Activated T-helper 2 cell treated with anti-CD3 and anti-CD28 coated beads, Interferon-gamma antibody, Interleukin-2, Interleukin-4, amounts not matched to agents 10 μg/mL and 5 μg/mL and 100 μg/mL, durations not matched to agents 14 hours and 24 hours and 36 hours (primary cell): Measurements from ENCODE around the gene SPRYD4. TPM values are rescaled to one million over a fixed set of nuclear protein-coding genes. Genes with fewer than 3 reads are reported as not detected.

Source experiments
- DNase-seq: peaks from one replicate; pipeline ENCODE4 v3.0.0; 2021; ENCODE audit warnings: low spot score
- H3K27ac Mint-ChIP-seq: one replicate; pipeline ENCODE4 v1.8.0; 2021; ENCODE audit warnings: mixed read lengths
- H3K27me3 Mint-ChIP-seq: one replicate; pipeline ENCODE4 v1.8.0; 2021; ENCODE audit warnings: low read depth, mixed read lengths
- H3K36me3 Mint-ChIP-seq: one replicate; pipeline ENCODE4 v1.8.0; 2021; ENCODE audit warnings: low read depth, mixed read lengths
- H3K4me1 Mint-ChIP-seq: one replicate; pipeline ENCODE4 v1.8.0; 2021; ENCODE audit warnings: low read depth, mixed read lengths
- H3K4me3 Mint-ChIP-seq: one replicate; pipeline ENCODE4 v1.8.0; 2021; ENCODE audit warnings: low read depth, mild to moderate bottlenecking, moderate library complexity, mixed read lengths
- H3K9me3 Mint-ChIP-seq: one replicate; pipeline ENCODE4 v1.8.0; 2021; ENCODE audit warnings: mixed read lengths
- intact Hi-C: fragments of 100-400 bp; cut with micrococcal nuclease; formaldehyde crosslinking; loops from one replicate; pipeline ENCODE4 v1.15.1; 2023
- total RNA-seq: library from RNA; stranded (reverse); gene quantifications from 2 replicates; pipeline ENCODE4 v1.2.3, GENCODE V29; 2022

Gene SPRYD4
- total RNA-seq, 1 donor from 2014 or later: 4.5 TPM

GRCh38 chr12:56451147-56451546 lies 17.2 kb upstream of the SPRYD4 start:
- no peak for DNase-seq
- Mint-ChIP-seq H3K27me3 (no peaks in the 10 kb centered on the region), H3K9me3 (no peaks in the 10 kb centered on the region), H3K27ac (no peak overlapping the region), H3K4me3 (no peak overlapping the region), H3K36me3 (peaks cover 7% of the 10 kb centered on the region), H3K4me1 (peaks cover 17% of the 10 kb centered on the region)
- intact Hi-C loops: no loop called here

- intact Hi-C loops: no loop called here
- no peaks in the 10 kb centered on the region for H3K36me3 Mint-ChIP-seq
- no peak within 1 kb of the TSS for H3K27ac Mint-ChIP-seq
- no peak for DNase-seq
- H3K4me3 Mint-ChIP-seq: no peak within 1 kb of the TSS
- no peaks in the 10 kb centered on the region for H3K27me3 Mint-ChIP-seq
- peaks cover 5% of the 10 kb centered on the region for H3K4me1 Mint-ChIP-seq
- no peaks in the 10 kb centered on the region for H3K9me3 Mint-ChIP-seq
These were observed 13.8 kb upstream of the SPRYD4 start, which contains the start of gene MIP for GRCh38 chr12:56454557-56454956. TSS of gene MIP (minus strand) at chr12:56454657. CDS start at chr12:56454613, 44 bp downstream.

DNA sequence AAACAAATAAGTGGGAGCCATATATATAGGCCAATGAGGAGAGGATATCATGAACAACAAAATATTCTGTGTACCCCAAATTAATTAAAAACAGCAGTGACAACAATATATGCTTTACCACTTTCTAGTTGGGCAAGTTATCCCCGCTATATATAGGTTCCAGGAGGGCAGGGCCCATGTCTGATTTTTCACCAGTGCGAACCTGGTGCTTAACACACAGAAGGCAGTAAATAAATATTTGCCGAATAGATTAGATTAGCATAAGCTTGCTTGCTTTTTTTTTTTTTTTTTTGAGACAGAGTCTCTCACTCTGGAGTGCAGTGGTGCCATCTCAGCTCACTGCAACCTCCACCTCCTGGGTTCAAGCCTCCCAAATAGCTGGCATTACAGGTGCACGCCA lies 10.6 kb upstream of the SPRYD4 start:
- Mint-ChIP-seq H3K27me3 (no peaks in the 10 kb centered on the region), H3K36me3 (no peaks in the 10 kb centered on the region), H3K27ac (no peak overlapping the region), H3K9me3 (no peaks in the 10 kb centered on the region), H3K4me3 (no peak overlapping the region), H3K4me1 (no peaks in the 10 kb centered on the region)
- DNase-seq: no peak
- intact Hi-C loops: no loop called here

- H3K27ac Mint-ChIP-seq: no peak overlapping the region
- no peaks in the 10 kb centered on the region for H3K9me3 Mint-ChIP-seq
- intact Hi-C loops: loop anchor here (5.0 kb wide), 1 partner anchor 99 kb away; the partner anchor contains the start of genes APOF and STAT2
- H3K4me3 Mint-ChIP-seq: no peak overlapping the region
- H3K4me1 Mint-ChIP-seq: no peaks in the 10 kb centered on the region
- no peaks in the 10 kb centered on the region for H3K36me3 Mint-ChIP-seq
- no peak for DNase-seq
- no peaks in the 10 kb centered on the region for H3K27me3 Mint-ChIP-seq
These were observed 6.9 kb upstream of the SPRYD4 start for GRCh38 chr12:56461235-56462159.

DNA sequence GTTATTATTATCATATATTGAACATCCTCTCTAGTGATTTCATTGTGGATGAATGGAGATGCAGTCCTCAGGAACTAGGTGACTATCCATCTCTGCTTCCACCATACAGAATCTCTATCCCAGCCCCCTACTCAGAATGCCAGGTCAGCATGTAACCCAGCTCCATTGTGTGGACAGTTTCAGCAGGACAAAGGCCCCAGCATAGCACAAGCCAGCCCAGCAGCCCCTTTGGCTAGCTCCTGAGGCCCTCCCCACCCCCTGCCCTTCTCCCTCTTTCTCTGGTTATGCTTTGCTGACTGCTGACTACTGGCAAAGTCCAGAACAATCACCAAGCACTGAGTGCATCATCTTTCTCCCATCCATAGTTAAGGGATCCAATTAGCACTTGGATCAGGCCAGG lies 5.8 kb upstream of the SPRYD4 start:
- H3K4me1 Mint-ChIP-seq: peaks cover 3% of the 10 kb centered on the region
- intact Hi-C loops: loop anchor here (5.0 kb wide), 1 partner anchor 100 kb away; the partner anchor contains the start of genes APOF and STAT2
- no peaks in the 10 kb centered on the region for H3K9me3 Mint-ChIP-seq
- DNase-seq: no peak
- no peak overlapping the region for H3K27ac Mint-ChIP-seq
- H3K4me3 Mint-ChIP-seq: no peak overlapping the region
- H3K27me3 Mint-ChIP-seq: no peaks in the 10 kb centered on the region
- H3K36me3 Mint-ChIP-seq: no peaks in the 10 kb centered on the region

- Mint-ChIP-seq H3K27ac (peak overlapping the region; percentile 98), H3K4me3 (peak overlapping the region; percentile 98), H3K36me3 (peaks cover 39% of the 10 kb centered on the region), H3K4me1 (peaks cover 19% of the 10 kb centered on the region), H3K9me3 (no peaks in the 10 kb centered on the region), H3K27me3 (no peaks in the 10 kb centered on the region)
- intact Hi-C loops: loop anchor here (2.0 kb wide), 2 partner anchors 130 to 350 kb away; partner anchors contain the start of genes IL23A and ZC3H10
- no peak for DNase-seq
These were observed 891 bp downstream of the SPRYD4 start for GRCh38 chr12:56469007-56469930.

DNA sequence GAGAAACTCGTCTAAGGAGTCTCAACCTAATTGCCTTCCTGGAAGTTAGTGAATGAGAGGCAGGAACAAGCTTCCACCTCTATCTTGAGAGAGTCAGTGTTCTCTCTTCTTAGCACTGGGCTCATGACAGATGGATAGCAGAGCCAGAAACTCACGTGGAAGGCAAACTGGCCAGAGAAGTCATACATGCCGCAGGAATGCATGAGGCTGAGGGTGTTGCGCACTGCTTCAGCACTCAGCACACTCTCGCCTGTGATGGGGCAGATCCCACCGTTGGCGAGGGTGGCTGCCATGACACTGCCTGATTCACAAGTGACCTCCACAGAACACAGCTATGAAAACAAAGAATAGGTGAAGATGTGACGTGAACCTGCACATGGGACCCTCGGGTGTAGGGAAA lies 6.0 kb downstream of the SPRYD4 start:
- peaks cover 18% of the 10 kb centered on the region for H3K4me1 Mint-ChIP-seq
- no peak overlapping the region for H3K4me3 Mint-ChIP-seq
- H3K27ac Mint-ChIP-seq: no peak overlapping the region
- H3K36me3 Mint-ChIP-seq: peaks cover 32% of the 10 kb centered on the region
- H3K9me3 Mint-ChIP-seq: no peaks in the 10 kb centered on the region
- no peaks in the 10 kb centered on the region for H3K27me3 Mint-ChIP-seq
- intact Hi-C loops: no loop called here
- no peak for DNase-seq

GRCh38 chr12:56476143-56476542 lies 7.8 kb downstream of the SPRYD4 start:
- no peaks in the 10 kb centered on the region for H3K9me3 Mint-ChIP-seq
- peaks cover 19% of the 10 kb centered on the region for H3K36me3 Mint-ChIP-seq
- DNase-seq: no peak
- H3K4me3 Mint-ChIP-seq: no peak overlapping the region
- no peaks in the 10 kb centered on the region for H3K27me3 Mint-ChIP-seq
- peaks cover 14% of the 10 kb centered on the region for H3K4me1 Mint-ChIP-seq
- H3K27ac Mint-ChIP-seq: no peak overlapping the region
- intact Hi-C loops: no loop called here

DNA sequence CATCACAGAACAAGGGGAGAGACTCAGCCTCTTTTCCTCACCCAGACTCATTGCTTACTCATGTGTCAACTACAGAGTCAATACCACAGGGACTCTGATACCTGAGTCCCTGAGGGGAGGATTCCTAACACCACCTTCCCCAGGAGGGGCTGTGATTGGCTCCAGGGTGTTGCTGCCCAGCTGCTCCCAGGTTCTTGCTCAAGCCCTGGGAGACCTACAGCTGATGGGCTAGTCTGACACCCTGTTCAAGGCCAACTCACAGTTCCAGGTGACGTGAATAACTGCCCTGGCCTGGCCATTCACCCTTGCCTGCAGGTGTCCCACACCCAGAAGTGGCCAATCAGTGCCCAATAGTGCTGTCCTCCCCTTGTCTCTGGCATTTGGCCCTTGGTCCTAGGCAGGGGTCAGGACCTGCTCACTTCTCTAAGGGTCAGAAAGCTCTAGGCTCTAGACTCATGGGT lies 8.6 kb downstream of the SPRYD4 start:
- Mint-ChIP-seq H3K27ac (no peak overlapping the region), H3K36me3 (peaks cover 11% of the 10 kb centered on the region), H3K27me3 (no peaks in the 10 kb centered on the region), H3K9me3 (no peaks in the 10 kb centered on the region), H3K4me3 (no peak overlapping the region), H3K4me1 (peaks cover 10% of the 10 kb centered on the region)
- DNase-seq: no peak
- intact Hi-C loops: no loop called here

DNA sequence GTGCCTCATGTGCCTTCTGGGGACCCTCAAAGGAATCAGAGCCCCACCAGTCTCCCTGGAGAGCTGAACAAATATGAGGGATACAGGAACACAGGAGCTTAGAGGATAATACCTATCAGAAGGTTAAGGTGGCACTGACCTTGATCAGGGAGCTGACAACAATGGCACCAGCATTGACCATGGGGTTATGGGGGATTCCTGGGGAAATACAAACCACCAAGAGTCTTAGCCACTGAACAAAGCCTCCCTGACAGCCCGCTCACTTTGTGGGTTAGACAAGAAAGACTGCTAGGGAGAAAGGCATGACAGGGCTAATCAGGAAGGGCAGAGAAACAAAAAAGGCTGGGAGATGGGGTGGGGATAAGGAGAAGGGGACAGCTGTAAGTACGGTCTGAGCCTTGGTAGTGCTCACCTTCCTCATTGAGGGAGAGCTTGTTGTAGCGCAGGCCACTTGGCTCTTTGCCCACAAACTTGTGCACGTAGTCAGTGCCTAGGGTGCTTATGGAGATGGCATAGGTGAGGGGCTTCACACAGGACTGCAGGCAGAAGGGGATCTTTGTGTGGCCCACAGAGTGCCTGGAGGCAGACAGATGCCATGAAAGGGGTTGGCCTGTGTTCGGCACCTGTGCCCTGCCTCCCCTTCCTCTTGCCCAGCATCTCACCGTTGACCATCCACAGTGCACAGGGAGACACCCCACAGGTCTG lies 9.3 kb downstream of the SPRYD4 start:
- Mint-ChIP-seq H3K27ac (no peak overlapping the region), H3K4me1 (peaks cover 10% of the 10 kb centered on the region), H3K9me3 (no peaks in the 10 kb centered on the region), H3K27me3 (no peaks in the 10 kb centered on the region), H3K4me3 (no peak overlapping the region), H3K36me3 (peaks cover 9% of the 10 kb centered on the region)
- DNase-seq: no peak
- intact Hi-C loops: no loop called here

- peaks cover 7% of the 10 kb centered on the region for H3K4me1 Mint-ChIP-seq
- no peaks in the 10 kb centered on the region for H3K9me3 Mint-ChIP-seq
- no peaks in the 10 kb centered on the region for H3K36me3 Mint-ChIP-seq
- H3K27ac Mint-ChIP-seq: no peak overlapping the region
- DNase-seq: no peak
- H3K4me3 Mint-ChIP-seq: no peak overlapping the region
- no peaks in the 10 kb centered on the region for H3K27me3 Mint-ChIP-seq
- intact Hi-C loops: no loop called here
These were observed 11.2 kb downstream of the SPRYD4 start for GRCh38 chr12:56479625-56480024.

DNA sequence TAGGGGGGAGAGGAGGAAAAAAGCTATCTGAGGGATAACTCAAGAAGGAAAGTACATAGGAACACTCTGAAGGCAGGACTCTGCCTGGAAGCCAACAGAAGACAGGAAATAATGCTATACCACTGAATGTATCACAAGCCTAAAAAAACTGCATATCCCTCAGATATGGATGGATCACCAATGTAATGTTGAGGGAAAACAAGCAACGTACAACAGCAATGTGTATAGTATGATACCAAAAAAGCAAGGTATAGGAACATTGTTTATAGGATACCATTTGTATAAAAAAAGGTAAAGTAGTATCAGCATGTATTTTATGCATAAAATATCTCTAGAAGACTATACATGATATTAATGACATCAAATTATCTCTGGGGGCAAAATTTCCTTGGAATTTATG lies 16.2 kb downstream of the SPRYD4 start:
- intact Hi-C loops: no loop called here
- DNase-seq: no peak
- Mint-ChIP-seq H3K4me1 (peaks cover 17% of the 10 kb centered on the region), H3K27me3 (peaks cover 22% of the 10 kb centered on the region), H3K36me3 (peaks cover 4% of the 10 kb centered on the region), H3K27ac (no peak overlapping the region), H3K9me3 (no peaks in the 10 kb centered on the region), H3K4me3 (no peak overlapping the region)
